ENCODE results near the gene UST. TPM values are rescaled to one million over a fixed set of nuclear protein-coding genes. Genes with fewer than 3 reads are reported as not detected.
"Not testable (repeated sequence)": the region's sequence is repeated elsewhere in the genome, so short reads cannot be mapped to it uniquely, and the experiment has no call there.

UST gene
- total RNA-seq, 4 donors from 2014 or later, result 2.3 to 8.4 (median 2.8) TPM

- in situ Hi-C loops (cut with MboI; ENCODE audit: low sequenced_read_pairs in 4 of 4), result no loop called here
- no peak overlapping the region for H3K27ac ChIP-seq
- no peaks in the 10 kb centered on the region for H3K9me3 ChIP-seq
- no peaks in the 10 kb centered on the region for H3K27me3 ChIP-seq
- no peak for ATAC-seq
- no peak for TF ChIP-seq POLR2A (IDR thresholded peaks at IDR 0.05)
- H3K4me3 ChIP-seq, result no peak overlapping the region
- H3K36me3 ChIP-seq, result no peaks in the 10 kb centered on the region
- peaks cover 0 to 3% of the 10 kb centered on the region in 2 donors for H3K4me1 ChIP-seq
- no peak for DNase-seq
- intact Hi-C loops (cut with DNase I; ENCODE audit: low total_unique reads), result no loop called here
These were observed 165.4 kb downstream of the UST start for GRCh38 chr6:148912252-148912651.

DNA sequence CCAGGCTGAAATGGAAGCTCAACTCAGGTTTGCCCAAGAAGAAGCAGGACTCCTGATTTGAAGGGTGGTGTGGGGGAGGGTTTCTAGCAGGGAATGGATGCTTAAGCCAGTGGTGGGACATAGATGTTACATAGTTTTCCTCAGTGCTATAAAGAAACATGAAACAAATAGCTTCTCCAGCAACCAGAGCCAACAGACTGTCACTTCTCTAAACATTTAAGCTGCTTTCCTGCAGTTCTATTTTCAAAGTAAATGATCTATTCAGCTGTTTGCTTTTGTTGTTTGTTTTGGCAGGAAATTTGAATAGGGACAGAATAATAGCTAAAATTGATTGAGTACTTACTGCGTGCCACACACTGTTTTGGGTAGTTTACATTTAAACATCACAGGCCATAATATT is 169.0 kb downstream of the UST start:
- TF ChIP-seq, protein P1, sequence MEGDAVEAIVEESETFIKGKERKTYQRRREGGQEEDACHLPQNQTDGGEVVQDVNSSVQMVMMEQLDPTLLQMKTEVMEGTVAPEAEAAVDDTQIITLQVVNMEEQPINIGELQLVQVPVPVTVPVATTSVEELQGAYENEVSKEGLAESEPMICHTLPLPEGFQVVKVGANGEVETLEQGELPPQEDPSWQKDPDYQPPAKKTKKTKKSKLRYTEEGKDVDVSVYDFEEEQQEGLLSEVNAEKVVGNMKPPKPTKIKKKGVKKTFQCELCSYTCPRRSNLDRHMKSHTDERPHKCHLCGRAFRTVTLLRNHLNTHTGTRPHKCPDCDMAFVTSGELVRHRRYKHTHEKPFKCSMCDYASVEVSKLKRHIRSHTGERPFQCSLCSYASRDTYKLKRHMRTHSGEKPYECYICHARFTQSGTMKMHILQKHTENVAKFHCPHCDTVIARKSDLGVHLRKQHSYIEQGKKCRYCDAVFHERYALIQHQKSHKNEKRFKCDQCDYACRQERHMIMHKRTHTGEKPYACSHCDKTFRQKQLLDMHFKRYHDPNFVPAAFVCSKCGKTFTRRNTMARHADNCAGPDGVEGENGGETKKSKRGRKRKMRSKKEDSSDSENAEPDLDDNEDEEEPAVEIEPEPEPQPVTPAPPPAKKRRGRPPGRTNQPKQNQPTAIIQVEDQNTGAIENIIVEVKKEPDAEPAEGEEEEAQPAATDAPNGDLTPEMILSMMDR (IDR thresholded peaks at IDR 0.05 in 4 of 5, conservative IDR thresholded peaks at IDR 0.05 in 1 of 5), result no peak
- no peak for TF ChIP-seq POLR2A (IDR thresholded peaks at IDR 0.05)
- Histone ChIP-seq H3K27me3 (no peaks in the 10 kb centered on the region), H3K4me3 (no peak overlapping the region), H3K27ac (no peak overlapping the region), H3K9me3 (no peaks in the 10 kb centered on the region), H3K36me3 (no peaks in the 10 kb centered on the region), H3K4me1 (peaks cover 0 to 3% of the 10 kb centered on the region in 2 donors)
- no peak for ATAC-seq
- in situ Hi-C loops (cut with MboI; ENCODE audit: low sequenced_read_pairs in 4 of 4) (no loop called here), intact Hi-C loops (cut with DNase I; ENCODE audit: low total_unique reads) (no loop called here)
- no peak for DNase-seq

- H3K9me3 ChIP-seq; H3K36me3 ChIP-seq; in situ Hi-C loops (cut with MboI; ENCODE audit: low sequenced_read_pairs in 4 of 4): not testable (repeated sequence)
These were observed 169.7 kb downstream of the UST start for GRCh38 chr6:148916485-148916884.

GRCh38 chr6:148924226-148925012 is 177.6 kb downstream of the UST start:
- ATAC-seq (no peak), DNase-seq (no peak)
- intact Hi-C loops (cut with DNase I; ENCODE audit: low total_unique reads) (no loop called here), in situ Hi-C loops (cut with MboI; ENCODE audit: low sequenced_read_pairs in 4 of 4) (no loop called here)
- Histone ChIP-seq H3K9me3 (no peaks in the 10 kb centered on the region), H3K27ac (no peak overlapping the region), H3K4me3 (no peak overlapping the region), H3K27me3 (no peaks in the 10 kb centered on the region), H3K4me1 (no peaks in the 10 kb centered on the region), H3K36me3 (no peaks in the 10 kb centered on the region)
- no peak for TF ChIP-seq POLR2A (IDR thresholded peaks at IDR 0.05)
- TF ChIP-seq, protein P1 (IDR thresholded peaks at IDR 0.05 in 4 of 5, conservative IDR thresholded peaks at IDR 0.05 in 1 of 5), result no peak

More at GRCh38 chr6:148916485-148916884, 169.7 kb downstream of the UST start:
- intact Hi-C loops (cut with DNase I; ENCODE audit: low total_unique reads); H3K4me3 ChIP-seq; DNase-seq; H3K27me3 ChIP-seq; H3K4me1 ChIP-seq; H3K27ac ChIP-seq; ATAC-seq: not testable (repeated sequence)

DNA sequence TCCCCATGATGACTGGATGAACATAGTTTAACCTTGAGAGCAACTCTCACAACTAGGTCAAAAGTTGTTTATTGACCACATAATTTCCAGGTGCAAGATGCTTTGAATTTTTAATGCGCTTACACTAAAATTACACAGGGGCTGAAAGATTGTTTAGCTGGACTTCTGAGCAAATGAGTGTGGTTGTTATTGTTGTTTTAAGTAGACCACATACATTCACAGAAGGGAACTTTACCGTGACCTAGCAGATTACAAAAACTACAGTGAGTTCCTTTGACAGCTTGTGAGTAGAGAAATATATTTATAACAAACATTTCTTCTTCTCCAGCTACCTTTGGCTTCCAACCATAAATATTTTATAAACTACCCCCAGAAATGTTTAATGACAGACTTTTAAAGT is 178.9 kb downstream of the UST start:
- H3K36me3 ChIP-seq, result no peaks in the 10 kb centered on the region
- intact Hi-C loops (cut with DNase I; ENCODE audit: low total_unique reads) (no loop called here), in situ Hi-C loops (cut with MboI; ENCODE audit: low sequenced_read_pairs in 4 of 4) (no loop called here)
- no peak for ATAC-seq
- H3K9me3 ChIP-seq, result no peaks in the 10 kb centered on the region
- no peak overlapping the region for H3K27ac ChIP-seq
- no peaks in the 10 kb centered on the region for H3K4me1 ChIP-seq
- H3K27me3 ChIP-seq, result no peaks in the 10 kb centered on the region
- H3K4me3 ChIP-seq, result no peak overlapping the region
- TF ChIP-seq, protein P1 (IDR thresholded peaks at IDR 0.05 in 4 of 5, conservative IDR thresholded peaks at IDR 0.05 in 1 of 5), result no peak
- TF ChIP-seq POLR2A (IDR thresholded peaks at IDR 0.05), result no peak
- DNase-seq, result no peak

Measured in gastrocnemius medialis (tissue), 4 donors.